HG03196 (cell line): ENCODE data around the gene ZCCHC2.
A peak's percentile ranks its signal among the peaks of the same experiment; 100 is the strongest.

Experiments
- ATAC-seq: cut with Tn5 transposase; IDR thresholded peaks from one replicate; pipeline ENCODE4 v1.9.1; 2021; ENCODE audit not compliant: unreplicated experiment

The ZCCHC2 gene

DNA sequence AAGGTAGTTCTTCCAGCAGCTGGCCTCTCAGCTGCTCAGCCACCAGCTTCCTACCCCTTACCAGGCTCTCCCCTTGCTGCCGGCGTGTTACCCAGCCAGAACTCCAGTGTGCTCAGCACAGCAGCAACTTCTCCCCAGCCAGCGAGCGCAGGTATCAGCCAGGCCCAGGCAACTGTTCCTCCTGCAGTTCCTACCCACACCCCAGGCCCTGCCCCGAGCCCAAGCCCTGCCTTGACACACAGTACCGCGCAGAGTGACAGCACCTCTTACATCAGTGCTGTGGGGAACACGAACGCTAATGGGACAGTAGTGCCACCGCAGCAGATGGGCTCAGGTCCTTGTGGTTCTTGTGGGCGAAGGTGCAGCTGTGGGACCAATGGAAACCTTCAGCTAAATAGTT lies 52.0 kb downstream of the ZCCHC2 start:
- ATAC-seq: no peak

DNA sequence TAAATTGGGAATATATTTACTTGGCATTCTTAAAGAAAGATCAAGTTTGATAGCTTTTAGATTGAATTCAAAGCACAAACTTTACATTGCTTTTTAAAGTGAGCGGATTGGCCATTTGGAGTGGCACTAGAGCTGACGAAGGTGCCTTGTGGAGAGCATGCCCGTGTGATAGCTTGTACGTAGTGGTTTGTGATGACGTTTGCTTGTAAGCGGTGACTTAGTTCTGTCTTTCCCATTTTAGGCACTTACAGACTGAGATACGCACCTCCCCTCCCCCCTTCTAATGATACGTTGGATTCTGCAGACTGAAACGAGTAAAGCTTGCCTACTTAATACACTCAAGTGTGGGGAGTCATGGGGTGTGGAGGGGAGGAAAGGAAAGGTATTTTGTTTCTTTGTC lies 53.4 kb downstream of the ZCCHC2 start:
- ATAC-seq: no peak

DNA sequence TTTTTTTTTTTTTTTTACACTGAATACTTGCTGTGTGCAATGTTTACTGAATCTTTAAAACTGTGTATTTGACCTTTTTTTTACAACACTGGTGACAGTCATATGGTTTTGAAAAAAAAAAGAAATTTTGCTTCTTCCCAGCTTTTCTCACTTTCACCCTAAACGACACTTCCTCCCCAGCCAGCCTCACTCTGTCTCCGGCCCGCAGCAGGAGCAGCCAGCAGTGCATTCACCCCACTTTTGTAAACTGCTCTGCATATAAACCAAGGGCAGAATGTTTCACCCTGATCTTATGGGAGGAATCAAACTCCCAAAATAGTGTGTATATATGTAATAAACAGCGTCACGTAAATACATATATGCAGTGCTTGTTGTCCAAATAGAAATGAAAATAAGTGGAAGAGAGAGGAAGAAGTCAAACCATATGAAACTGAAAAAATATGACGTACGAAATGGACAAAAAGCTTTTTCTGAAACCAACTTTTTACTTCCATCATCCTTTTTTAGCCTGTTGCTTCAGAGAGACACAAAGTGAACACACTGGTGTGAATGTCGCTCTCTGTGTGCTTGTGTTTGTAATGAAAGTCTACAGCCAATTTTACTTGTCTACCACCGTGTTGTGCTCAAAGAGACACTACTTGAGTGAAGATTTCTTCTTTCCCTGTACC lies 54.2 kb downstream of the ZCCHC2 start:
- no peak for ATAC-seq

DNA sequence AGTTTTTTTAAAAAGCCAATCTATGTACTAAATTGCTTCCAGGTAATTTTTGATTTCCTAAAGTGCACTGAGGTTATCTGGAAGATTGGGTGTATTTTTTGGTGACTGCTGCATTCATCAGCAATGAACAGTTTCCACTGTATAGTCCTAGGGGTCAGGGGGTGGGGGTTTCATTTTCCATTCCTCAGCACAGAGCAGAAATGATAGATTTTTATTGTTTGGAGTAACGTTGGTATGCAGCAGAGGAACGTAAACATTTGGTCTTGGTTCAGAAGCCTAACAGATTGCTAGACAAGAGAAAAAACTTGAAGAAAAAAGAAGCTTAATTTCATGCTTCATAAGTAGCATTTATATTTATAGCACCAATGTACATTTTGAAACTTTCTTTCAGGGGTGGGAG lies 54.9 kb downstream of the ZCCHC2 start:
- ATAC-seq: no peak

DNA sequence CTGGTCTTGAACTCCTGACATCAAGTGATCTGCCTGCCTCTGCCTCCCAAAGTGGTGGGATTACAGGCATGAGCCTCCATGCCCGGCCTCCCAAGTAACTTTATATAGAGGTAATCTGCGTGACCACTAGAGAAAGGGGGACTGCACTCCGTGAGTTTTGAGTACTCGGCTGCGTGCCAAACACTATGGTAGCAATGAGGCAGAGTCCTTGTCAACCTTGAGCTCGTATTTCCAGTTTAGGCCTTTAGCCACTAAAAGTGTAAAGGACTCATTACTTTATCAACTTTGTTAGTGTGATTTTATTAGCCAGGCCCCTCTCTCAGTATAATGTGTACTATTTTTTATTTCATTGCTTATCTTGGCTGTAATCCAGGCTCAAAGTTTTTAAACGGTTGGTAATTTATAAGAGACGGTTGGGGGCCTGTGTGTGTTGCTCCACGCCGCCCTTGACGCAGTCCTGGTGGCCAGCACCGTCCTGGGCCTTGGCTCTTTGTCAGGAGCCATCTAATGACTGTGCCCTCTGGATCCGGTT lies 56.2 kb downstream of the ZCCHC2 start:
- no peak for ATAC-seq

DNA sequence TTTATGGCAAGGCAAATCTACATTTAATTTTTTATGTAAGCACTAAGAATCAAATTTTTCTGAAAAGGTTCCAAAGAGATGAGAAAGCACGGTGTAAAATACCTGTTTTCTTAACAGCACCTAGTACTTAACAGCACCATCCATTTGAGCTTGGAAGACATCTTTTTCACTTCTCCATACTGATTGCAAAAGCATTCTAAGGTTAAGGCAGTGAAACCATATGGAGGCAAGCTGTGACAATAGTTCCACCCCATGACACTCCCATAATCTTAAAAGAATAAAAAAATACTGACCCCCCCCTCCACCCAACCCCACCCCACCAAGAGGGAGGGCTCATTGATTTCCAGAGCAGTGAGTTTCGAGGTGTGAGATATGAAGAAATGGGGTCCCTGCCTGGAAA lies 60.6 kb downstream of the ZCCHC2 start:
- ATAC-seq: no peak

DNA sequence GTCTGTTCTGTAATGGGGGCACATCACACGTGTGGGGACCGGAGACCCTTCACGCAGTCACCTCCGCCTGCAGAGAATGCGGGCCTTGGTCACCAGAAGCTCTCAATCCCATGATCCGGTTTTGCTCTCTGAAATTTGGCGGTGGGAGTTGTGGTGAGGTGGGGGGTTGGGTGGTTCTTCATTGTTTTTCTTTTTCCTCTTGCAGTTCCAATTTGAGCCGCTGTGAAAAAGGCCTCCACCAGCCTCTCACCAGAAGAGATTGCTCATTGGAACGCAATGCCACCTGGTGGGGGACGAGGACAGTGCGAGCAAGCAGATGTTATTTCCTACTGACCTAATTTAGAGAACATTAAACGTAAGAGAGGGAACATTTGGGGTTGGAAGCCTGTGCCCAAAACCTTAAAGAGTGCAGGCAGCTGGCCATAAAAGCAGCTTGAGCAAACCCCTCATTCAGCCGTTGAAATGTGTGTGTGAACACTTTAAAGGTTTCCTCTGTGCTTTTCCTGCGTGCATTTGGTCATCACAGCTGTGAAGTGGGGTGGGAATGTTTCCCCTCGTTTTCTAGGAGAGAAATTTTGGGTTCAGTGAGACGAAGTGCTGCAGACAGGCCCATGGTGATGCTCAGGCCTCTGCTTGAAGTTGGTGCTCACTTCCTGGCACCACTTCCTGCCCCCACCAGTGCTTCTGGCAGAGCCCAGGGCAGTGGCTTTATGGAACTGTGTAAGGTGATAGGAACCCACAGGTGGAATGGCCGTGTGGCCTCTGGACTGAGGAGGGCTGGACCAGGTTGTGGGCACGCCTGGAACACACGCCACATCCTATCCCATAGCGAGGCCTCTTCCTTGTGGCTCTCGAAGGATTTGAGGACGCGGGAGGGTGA lies 61.7 kb downstream of the ZCCHC2 start:
- ATAC-seq: peak; percentile 77

DNA sequence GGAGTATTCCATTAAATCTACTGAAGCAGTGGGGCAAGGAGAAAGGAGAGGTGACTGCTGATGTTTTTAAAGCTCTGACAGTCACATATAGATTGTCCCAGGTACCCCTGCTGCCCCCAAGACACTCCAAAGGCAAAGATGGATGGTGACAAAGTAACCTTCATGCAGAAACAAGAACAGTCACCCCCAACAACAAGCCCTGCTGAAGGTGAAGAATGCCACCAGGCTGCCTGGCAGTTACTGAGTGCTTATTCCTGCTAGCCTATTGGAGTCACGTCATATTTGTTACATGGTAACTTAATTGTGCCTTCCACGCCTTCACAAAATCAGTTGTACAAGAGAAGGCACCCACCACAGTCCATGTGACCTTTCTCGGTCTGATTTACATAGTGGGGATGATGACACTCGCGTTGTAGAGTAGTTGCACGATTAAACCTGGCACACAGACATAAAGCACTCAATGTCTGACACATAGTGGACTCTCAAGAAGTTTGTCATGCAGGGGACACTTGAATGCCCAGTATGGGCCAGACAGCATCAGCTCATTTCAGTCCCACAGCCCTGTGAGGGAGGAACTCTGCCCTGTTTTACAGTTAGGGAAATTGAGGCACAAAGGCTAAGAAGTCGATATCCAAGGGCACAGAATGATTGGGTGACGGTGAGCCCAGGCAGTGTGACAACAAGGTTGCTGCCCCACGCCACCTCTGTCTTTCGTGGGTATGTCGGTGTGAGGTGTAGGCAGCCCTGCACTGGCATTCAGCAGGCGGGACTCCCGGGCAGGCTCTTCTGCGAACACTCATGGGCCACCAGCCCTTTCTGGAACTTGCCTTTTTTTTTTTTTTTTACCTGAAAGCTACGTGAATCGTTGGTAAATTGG lies 62.7 kb downstream of the ZCCHC2 start:
- peak; percentile 22 for ATAC-seq

DNA sequence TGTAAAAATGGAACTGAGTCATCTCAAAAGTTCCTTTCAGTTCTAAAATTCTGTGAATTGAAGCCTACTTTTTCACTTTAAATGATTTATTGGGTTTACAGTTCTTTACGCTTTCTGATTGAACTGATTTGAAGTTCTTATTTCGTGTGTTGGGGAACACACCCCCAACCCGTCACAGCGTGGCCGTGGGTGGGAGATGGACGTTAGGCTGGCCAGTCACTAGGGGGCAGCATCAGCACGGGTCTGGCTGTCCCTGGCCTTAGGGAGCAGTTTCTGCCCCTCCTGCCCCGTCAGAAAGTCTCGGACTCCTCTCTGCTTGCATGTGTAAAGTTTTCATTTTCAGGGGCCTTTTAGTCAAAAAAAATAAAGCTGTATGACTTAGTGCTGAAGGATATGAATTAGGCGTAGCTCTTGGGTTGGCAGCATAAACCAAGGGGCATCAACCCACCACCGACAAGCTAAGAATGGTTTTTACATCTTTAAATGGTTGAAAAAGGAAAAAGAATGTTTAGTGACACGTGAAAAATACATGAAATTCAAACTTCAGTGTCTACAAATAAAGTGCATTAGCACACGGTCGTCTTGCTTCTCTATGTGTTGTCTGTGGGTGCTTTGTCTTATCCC lies 63.4 kb downstream of the ZCCHC2 start:
- peak; percentile 56 for ATAC-seq

DNA sequence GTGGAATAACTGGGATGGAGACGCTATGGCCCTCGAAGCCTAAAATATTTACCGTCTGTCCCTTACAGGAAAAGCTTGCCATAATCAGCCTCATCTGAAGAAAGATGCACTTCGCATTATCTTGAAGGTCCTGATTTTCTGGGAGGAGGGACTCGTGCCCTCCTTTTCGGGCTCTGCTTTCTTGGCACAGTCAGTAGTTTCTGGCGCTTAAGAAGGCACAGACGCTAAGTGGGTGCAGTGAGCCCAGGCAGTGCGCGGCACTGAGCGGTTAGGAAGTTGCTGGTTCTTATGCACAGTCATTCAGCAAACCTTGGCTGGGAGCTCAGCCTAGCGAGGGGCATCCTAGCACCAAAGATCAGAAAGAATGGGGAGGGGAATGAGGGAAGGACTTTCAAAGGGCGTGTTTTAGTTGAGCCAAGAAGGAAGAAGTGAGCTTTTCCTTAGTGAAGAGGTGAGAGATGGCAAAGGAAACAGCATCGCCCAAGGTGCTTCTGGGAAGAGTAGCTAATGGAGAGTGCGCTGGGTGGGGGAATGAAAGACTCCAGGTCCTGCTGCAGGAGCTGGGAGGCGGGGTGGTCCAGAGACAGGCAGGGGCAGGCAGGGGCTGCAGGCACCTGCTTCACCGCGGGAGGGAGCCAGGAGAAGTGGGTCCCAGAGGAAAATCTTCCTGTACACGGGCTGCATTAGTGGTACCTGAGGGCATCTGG lies 64.1 kb downstream of the ZCCHC2 start:
- no peak for ATAC-seq

DNA sequence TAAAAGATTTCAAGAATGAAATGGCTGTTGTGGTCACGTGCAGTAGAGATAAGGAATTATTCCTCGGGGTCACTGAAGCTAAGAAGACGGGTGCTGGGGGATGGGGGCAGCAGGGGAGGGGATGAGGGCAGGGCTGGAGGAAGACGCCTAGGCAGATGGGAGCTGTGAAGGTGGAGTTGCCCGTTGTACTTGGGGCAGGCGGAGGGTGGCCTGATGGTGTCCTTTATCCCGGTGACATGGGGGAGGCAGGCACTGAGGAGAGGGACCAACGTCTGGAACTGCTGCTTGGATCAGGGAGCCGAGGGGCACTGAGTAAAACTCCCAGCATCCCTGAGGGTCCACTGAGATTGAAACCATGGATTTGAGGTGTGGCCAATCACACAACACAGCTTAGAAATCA lies 64.9 kb downstream of the ZCCHC2 start:
- ATAC-seq: no peak

DNA sequence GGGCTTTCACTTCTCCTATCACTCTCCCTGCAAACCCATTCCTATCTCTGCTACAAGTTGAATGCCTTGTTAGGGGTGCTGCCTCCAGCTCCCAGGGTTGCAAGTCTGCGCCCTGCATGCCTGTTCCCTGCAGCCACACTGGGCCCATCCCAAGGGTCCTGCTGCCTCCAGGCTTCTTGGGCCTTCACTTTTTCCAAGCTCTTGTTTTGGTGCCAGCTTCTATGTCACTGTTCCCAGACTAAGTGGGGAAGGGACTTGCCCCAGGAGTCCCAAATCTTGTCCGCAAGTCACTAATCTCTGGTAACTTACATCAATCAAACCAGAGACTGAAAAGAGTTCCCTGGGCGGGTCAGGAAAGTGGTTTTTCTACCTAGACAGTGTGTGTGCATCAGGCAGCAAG lies 65.4 kb downstream of the ZCCHC2 start:
- no peak for ATAC-seq

DNA sequence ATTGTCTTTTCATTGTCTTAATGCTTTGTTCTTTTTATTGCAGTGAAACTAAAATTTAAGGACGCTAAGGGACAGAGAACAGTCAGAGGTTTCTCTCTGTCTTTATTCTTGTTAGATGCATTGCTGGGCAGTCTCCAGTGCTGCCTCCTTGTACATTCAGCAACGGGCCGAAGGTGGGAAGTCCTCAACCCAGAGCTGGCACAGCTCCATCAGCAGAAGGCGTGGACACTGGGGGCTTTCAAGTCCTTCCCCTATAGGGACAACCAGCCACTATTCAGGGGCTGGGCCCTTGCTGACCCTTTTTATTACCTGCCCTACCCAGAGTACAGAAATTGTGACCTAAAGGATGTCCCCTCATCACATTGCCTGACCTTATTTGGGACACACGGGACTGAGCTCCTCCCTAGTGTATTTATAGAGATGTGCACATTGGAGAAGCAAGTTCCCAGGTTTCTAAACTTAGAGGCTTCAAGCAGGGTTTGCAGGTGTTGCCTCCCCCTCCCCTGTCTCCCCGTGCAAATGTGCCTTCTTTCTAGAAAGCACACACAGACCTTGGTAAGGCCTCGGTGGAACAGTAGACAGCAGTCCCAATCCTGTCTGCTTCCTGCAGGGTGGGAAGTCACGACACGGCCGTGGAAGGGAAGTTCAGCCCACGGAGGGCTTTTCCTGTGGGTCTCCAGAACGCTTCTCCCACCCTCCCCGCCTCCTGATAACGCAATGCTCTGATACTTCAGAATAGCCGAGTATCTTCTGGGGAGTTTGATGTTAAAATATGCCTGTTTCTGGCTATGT lies 68.2 kb downstream of the ZCCHC2 start:
- ATAC-seq: no peak

DNA sequence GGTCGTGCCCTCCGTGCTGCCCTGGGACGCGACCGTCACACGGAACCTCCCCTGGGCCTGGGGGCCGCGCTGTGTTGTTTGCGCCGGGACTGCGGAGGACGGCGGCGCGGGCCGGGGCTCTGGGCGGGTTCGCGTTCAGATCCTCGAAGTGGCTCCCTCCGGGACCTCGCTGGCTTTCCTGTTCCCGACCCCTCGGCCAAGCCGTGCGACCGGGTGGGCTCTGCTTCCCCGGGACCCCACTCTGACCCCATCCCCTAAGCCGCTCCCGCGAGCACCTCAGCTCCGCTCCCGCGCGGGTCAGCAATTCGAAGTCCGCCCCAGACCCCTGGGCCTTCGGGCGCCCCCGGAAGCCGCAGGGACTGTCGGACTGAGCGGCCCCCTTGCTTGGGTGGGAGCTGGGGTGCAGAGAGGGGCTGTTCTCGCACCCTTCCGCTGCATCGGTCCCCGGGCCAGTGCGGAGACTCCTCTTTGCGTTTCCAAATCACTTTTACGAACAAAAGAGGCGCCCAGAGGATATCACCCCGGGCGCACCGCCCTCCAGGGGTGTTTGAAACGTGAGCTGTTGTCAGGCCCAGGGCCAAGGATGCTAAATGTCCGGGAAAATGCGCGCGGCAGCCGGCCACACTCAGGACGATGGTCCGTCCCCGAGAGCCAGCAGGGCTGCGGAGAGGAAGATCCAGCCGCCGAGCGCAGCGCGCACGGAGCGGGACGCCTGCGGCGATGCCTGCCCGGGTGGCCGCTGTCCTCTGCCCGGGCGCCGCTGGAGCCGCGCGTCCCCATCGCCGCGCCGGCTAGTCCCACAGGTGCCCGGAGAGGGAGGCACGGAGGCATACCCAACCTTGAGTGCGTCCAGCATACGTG lies 73.5 kb downstream of the ZCCHC2 start:
- ATAC-seq: no peak

DNA sequence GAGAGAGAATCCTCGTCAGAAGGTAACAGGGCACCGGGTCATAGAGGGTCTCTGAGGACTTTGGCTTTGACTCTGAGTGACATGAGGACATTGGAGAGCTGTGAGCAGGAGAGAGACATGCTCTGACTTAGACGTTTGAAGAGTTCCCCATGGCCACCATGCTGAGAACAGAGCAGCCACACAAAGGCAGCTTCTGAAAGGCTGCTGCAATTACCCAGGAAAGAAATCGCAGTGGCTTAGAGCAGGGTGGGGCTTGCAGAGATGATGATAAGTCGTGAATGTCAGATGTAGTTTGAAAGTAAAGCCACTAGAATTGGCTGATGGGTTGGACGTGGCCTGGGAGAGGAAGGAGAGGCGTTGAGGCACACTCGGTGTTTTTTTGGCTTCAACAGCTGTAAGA lies 79.0 kb downstream of the ZCCHC2 start:
- ATAC-seq: no peak

DNA sequence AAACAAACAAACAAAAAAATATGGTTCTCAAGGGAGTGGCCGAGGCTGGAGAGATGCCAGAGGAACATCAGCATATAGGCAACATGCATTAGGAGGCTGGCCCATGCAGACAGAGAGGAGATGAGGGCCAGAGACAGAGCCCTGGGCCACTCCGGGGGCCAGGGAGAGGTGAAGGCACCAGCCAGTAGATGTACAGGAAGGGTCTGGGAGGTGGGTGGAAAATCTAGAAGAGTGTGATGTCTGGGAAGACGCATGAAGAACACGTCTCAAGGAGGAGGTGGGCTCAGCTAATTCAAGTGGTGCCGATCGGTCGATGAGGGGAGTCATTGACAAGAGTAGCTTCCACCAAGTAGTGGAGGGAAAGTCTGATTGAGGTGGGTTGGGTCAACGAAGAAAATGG lies 79.9 kb downstream of the ZCCHC2 start:
- ATAC-seq: no peak

DNA sequence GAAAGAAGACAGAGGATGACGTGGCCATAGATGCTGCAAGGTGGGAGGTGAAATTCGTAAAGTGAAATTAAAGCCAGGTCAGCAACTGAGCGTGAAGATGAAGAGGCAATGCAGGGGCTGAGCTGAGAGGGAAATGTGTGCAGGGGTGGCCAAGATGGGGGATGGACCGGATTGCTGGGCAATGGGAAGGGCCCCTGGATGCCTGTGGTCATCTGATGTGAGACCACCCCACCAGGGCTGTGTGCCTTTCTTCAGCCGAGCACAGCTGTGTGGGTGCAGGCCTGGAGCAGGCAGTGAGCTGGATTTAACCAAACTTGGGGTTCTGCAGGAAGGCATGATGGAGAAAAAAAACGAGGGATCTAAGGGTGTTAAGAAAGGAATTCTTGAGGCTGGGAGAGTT lies 80.4 kb downstream of the ZCCHC2 start:
- ATAC-seq: no peak

DNA sequence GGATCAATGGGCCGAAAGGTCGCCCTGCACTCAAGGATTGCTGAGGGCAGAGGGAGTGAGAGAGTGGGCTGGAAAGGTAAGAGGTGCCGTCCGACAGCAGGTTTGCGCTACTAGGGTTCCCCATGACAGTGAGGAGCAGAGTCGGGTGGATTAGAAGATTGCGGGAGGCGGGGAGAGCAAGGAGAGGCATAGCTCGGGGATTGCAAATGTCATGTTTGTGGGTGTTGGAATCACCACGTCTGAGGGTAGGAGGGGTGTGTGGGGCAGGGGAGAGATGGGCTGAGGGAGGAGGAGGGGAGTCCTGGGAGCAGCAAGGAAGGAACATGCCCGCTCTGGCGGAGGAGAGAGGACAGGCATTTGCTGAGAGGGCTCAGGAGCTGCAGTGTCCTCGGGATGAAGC lies 81.2 kb downstream of the ZCCHC2 start:
- ATAC-seq: no peak

DNA sequence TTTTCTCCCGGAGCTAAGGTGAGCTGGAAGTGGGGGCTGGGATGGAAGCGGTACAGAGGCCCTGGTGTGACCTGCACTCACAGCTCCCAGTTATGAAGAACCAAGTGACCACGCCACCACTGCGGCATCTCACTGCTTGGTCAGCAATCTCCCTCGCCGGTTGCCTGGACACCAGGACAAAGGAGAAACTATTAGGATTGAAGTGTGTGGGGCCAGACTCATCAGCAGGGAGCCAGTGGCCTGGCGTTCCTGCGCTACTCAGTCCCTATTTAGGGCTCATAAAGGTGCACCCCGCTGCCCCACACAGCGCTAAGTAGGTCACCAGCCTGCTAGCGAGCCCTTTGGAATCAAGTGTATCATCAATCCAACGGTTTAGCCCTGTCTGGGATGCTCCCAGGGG lies 82.9 kb downstream of the ZCCHC2 start:
- no peak for ATAC-seq
